HUES48 (cell line): ENCODE results near the gene TMEM181.
"Not testable (repeated sequence)": the region's sequence is repeated elsewhere in the genome, so short reads cannot be mapped to it uniquely, and the experiment has no call there.

ENCODE experiments used
- H3K27ac ChIP-seq: one replicate; pipeline ENCODE4 v1.7.0; 2013; ENCODE audit warnings: low read depth, low read length, inconsistent platforms
- H3K27me3 ChIP-seq: 2 replicates; pipeline ENCODE4 v1.6.1; 2013; ENCODE audit warnings: mild to moderate bottlenecking, low read length; ENCODE audit not compliant: control insufficient read depth, insufficient read depth
- H3K36me3 ChIP-seq: 2 replicates; pipeline ENCODE4 v1.6.1; 2013; ENCODE audit warnings: low read length; ENCODE audit not compliant: control insufficient read depth, insufficient read depth
- H3K4me1 ChIP-seq: 2 replicates; pipeline ENCODE4 v1.6.1; 2013; ENCODE audit warnings: mild to moderate bottlenecking, low read length; ENCODE audit not compliant: control insufficient read depth, insufficient read depth
- H3K4me3 ChIP-seq: 2 replicates; pipeline ENCODE4 v1.5.1; 2013; ENCODE audit warnings: mild to moderate bottlenecking, low read depth, low read length
- H3K9ac ChIP-seq: 2 replicates; pipeline ENCODE4 v1.6.1; 2013; ENCODE audit warnings: mild to moderate bottlenecking, low read depth, low read length, moderate library complexity
- H3K9me3 ChIP-seq: 2 replicates; pipeline ENCODE4 v1.6.1; 2013; ENCODE audit warnings: low read length; ENCODE audit not compliant: control insufficient read depth, insufficient read depth

Gene TMEM181

DNA sequence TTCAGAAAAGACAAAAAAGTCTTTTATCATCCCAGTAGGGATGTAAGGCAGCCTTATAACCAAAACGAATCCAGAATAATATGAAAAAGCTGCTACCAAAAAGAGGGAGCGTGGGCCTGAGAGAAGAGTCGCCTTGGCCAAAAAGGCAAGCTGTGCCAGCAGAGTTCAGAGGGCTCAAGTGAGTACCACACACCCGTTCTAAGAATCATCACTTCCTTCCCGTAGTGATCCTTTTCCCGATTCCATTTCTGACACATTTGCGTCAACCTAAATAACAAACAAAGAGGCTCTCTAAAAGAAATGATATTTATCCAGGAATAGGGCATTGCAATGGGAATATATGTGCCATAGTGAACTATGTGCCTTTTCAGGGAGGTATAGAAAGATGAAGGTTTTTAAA is 3.8 kb upstream of the TMEM181 start:
- H3K36me3 ChIP-seq: no peaks in the 10 kb centered on the region
- H3K27ac ChIP-seq: no peak overlapping the region
- no peak overlapping the region for H3K4me3 ChIP-seq
- H3K27me3 ChIP-seq: no peaks in the 10 kb centered on the region
- H3K9ac ChIP-seq: no peak overlapping the region
- no peaks in the 10 kb centered on the region for H3K9me3 ChIP-seq
- peaks cover 8% of the 10 kb centered on the region for H3K4me1 ChIP-seq

DNA sequence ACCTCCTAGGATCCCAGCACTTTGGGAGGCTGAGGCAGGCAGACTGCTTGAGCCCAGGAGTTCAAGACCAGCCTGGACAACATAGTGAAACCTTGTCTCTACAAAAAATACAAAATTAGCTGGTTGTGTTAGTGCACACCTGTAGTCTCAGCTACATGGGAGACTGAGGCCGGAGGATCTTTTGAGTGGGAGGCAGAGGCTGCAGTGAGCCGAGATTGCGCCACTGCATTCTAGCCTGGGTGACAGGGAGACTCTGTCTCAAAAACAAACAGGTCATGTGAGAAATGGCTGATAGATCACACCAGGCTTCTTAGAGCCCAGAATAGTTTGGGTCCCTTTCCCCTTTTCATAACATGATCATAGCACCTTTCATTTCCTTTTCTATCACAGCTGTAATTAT is 2.8 kb upstream of the TMEM181 start:
- H3K27me3 ChIP-seq, H3K9ac ChIP-seq, H3K4me3 ChIP-seq, H3K27ac ChIP-seq, H3K9me3 ChIP-seq, H3K36me3 ChIP-seq: not testable (repeated sequence)
- H3K4me1 ChIP-seq: peaks cover 13% of the 10 kb centered on the region

DNA sequence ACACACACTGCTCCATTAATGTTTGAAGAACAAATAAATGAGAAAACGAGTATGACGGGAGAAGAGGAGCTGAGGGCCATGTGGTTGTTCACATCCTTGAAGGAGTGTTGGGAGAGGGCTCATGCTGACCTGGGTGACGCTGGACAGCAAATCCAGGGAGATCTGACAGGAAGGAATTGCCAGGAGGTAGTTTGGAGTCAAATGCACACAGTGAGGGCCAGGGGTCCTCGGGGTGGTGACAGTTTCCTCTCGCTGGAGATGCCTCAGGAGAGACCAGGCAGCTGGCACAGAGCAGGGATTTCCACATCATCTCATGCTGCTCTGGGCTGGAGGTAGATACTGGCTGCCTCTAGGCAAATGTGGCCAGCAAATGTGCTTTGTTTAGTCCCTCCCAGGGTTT is 2.0 kb upstream of the TMEM181 start:
- Histone ChIP-seq H3K9ac (no peak overlapping the region), H3K27me3 (no peaks in the 10 kb centered on the region), H3K36me3 (no peaks in the 10 kb centered on the region), H3K9me3 (no peaks in the 10 kb centered on the region), H3K27ac (no peak overlapping the region), H3K4me3 (no peak overlapping the region), H3K4me1 (peaks cover 13% of the 10 kb centered on the region)

DNA sequence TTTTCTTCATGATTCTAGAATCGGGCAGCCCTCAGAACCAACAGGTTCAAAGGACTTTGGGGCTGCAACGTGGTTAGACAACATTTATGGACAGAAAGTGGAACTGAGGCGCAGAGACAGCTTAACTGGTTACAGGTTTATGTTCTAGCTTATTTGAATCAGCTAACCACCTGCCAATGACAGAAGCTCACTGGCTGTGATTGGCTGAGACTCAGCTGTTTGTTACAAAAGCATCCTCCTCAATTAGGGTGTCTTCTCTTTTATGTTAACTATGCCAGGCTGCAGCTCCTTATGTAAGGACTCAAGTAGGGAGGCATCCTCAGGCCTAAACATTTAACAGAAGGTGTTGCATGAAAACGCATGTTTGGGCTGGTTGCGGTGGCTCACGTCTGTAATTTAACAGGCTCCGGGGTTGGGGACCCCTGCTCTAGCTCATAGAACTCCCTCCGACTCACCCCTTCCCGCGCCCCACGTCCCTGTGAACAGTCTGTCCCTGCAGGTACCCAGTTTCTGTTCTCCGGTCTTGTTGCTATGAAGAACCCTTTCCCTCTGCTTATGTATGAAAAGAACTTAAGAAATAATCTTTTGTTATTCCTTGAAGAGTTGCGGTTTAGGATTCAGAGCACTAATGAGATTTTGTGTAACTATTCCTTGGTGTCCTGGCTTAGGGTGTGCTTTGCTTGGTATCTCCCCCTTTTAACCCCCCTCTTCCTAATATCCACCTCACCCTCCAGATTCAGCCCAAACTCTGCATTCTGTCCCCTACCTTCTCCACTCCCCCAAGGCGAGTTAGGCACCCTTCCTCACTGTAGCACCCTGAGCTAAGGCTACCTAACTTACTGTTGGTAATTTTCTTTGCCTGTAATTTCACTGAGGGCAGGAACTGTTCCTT is 1.2 kb upstream of the TMEM181 start:
- Histone ChIP-seq H3K9me3 (no peaks in the 10 kb centered on the region), H3K4me3 (no peak overlapping the region), H3K4me1 (peaks cover 13% of the 10 kb centered on the region), H3K27ac (no peak overlapping the region), H3K36me3 (no peaks in the 10 kb centered on the region), H3K27me3 (no peaks in the 10 kb centered on the region), H3K9ac (no peak overlapping the region)

DNA sequence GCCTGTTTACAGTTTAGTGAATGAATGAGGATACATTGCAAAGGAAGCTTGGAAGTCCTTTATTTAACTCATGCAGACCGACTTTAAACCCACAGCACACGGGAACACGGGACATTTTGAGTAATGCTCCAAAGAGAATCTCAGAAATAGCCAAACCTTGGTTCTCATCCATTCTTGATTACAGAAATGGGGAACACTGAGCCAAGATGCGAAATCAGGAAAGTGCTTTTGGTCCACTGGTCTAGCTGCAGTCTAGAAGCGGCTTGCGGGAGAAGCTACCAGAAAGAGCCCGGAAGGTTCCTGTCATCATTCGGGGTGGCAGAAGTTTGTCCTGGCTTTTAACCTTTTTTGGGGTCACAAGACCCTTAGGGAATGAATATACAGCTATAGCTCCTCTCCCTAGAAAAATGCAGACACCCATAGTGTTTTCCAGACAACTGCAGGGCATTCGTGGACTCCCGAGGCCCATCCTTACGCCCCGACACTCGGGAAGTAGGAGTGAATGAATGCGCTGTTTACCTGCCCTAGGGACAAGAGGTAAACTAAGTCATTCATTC is 475 bp upstream of the TMEM181 start:
- Histone ChIP-seq H3K27me3 (no peaks in the 10 kb centered on the region), H3K9ac (peak overlapping the region; percentile 86), H3K4me1 (peaks cover 13% of the 10 kb centered on the region), H3K27ac (peak overlapping the region; percentile 43), H3K36me3 (no peaks in the 10 kb centered on the region), H3K9me3 (no peaks in the 10 kb centered on the region), H3K4me3 (peak overlapping the region; percentile 71)

DNA sequence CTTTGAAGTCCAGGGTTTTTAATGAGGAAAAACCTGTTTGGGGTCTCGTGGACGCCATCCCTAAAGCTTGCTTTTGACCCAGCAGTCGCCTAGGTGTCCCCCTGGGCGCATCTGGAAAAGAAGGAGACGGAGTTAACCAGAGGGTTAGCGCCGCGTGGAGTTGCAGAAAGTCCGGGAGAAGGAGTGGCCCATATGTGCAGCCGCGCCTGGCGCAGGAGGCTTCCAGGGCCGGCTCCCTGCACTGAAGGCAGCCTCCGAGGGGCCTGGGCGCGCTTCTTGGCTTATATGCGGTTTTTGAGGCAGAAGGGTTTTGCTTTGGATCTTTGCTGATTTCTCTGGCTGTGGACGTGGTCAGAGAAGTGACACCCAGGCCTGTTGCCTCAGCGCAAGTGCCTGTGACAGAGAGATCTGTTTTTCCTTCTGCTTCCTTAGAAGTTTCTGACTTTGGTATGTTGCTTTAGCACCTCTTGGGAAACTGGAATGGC is 987 bp downstream of the TMEM181 start:
- Histone ChIP-seq H3K36me3 (no peaks in the 10 kb centered on the region), H3K9me3 (no peaks in the 10 kb centered on the region), H3K4me3 (peak overlapping the region; percentile 71), H3K4me1 (peaks cover 13% of the 10 kb centered on the region), H3K9ac (peak overlapping the region; percentile 86), H3K27ac (no peak overlapping the region), H3K27me3 (no peaks in the 10 kb centered on the region)

DNA sequence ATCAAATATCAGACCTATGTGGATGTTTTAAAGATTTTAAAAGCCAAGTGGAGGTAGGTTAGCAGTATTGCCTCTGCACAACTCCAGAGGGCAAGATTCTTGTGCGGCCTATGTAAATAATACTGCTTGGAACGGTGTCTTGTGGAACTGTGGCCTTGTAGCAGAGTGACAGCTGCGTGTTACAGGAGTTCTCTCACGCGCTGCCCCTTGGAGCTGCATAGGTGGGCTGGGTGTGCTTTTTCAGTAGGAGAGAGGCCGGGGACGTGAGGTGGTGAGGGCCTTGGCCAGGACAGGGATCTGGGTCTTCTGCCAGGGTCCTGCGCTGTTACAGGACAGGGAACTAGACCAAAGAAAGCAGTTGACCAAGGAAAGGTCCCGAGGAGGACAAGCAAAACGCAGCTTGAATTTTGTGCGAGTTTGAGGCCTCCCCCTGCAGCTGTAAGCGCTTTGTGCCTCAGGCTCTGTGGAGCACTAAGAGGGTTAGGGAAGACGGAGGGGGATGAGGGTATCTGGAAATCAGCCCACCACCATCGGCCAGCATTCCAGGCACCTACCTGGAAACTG is 1.5 kb downstream of the TMEM181 start:
- Histone ChIP-seq H3K9ac (peak overlapping the region; percentile 86; the same call in 1 of the 2 replicates), H3K27ac (no peak overlapping the region), H3K4me3 (peak overlapping the region; percentile 71)

DNA sequence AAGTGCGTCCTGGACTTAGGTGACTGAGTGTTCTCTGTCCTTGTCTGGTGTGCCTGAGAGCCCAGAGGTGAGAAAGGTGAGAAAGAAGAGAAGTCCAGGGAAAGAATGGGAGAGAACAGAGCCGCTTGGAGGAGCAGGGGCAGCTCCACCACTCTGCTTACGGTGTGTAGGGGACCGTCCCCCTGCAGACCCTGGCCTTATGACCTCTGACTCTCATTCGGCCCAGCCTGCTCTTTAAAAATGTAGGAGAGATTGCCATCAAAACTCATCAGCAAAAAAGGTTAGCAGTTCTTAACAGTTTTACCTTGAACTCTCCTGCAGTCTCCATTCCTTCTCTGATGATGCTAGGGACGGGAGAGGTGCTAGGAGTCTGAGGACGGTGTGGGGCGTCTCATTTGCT is 2.0 kb downstream of the TMEM181 start:
- H3K4me1 ChIP-seq: peaks cover 13% of the 10 kb centered on the region
- no peak overlapping the region for H3K9ac ChIP-seq
- H3K9me3 ChIP-seq: no peaks in the 10 kb centered on the region
- no peaks in the 10 kb centered on the region for H3K27me3 ChIP-seq
- no peak overlapping the region for H3K4me3 ChIP-seq
- H3K27ac ChIP-seq: no peak overlapping the region
- H3K36me3 ChIP-seq: no peaks in the 10 kb centered on the region

More for the DNA sequence above, 1.5 kb downstream of the TMEM181 start:
- peaks cover 13% of the 10 kb centered on the region for H3K4me1 ChIP-seq
- no peaks in the 10 kb centered on the region for H3K27me3 ChIP-seq
- H3K9me3 ChIP-seq: no peaks in the 10 kb centered on the region
- no peaks in the 10 kb centered on the region for H3K36me3 ChIP-seq

DNA sequence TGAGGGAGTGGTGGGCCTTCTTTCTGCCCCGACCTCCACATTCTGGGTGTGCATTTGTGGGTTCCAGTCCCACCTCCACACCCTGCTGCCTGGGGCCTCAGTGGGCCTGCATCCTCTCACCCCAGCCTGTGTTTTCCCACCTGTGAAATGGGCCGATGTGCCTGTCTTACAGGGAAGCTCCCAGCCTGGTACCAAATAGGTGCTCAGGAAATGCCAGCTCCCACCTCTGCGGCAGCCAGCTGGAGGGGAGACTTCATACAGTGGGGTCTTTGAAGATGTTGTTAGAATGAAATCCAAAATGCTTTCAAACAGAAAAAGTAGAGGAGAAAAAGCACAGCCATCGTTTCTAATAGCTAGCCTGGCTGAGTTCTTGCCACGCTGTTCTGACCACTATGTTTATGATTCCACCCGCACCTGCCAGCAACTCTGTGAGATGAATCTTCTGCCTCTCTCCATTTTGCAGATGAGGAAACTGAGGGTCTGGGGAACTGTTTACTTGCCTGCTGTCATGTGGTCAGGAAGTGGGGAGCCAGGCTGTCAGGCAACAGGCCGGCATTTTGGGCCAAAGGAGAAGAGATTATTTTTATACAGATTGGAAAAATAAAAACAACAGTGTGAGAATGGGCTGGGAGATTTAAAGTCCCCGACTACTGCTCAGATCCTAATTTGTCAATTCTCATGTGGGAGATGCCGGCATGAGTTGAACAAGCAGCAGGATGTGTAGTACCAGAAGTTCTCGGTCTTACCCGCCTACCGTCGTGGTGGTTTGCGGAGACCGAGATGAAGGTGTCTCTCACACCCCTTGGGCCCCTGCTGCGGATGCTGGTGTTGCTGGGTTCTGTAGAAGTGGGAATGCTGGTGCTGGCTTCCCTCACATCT is 4.6 kb downstream of the TMEM181 start:
- Histone ChIP-seq H3K36me3 (no peaks in the 10 kb centered on the region), H3K27me3 (no peaks in the 10 kb centered on the region), H3K4me1 (peaks cover 8% of the 10 kb centered on the region), H3K9me3 (no peaks in the 10 kb centered on the region), H3K27ac (no peak overlapping the region), H3K9ac (no peak overlapping the region), H3K4me3 (no peak overlapping the region)

DNA sequence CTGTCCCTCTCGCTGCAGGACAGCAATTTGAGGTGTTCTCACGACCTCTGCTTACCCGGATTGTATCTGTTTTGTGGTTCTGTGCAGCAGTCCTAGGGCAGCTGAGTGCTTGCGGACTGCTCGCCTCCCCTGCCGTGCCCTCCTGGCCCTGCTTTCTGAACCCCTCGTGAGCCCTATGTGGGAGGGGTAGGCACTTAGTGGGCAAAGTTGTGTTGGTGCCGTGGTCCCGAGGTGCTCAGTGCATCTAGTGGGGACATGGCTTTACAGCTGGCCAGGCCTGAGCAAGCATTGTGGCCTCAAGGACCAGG is 5.2 kb downstream of the TMEM181 start:
- Histone ChIP-seq H3K9me3 (no peaks in the 10 kb centered on the region), H3K4me1 (peaks cover 7% of the 10 kb centered on the region), H3K4me3 (no peak overlapping the region), H3K27me3 (no peaks in the 10 kb centered on the region), H3K36me3 (no peaks in the 10 kb centered on the region), H3K27ac (no peak overlapping the region), H3K9ac (no peak overlapping the region)
